Measurements from ENCODE around the gene PRKCH. TPM values are rescaled to one million over a fixed set of nuclear protein-coding genes. Genes with fewer than 3 reads are reported as not detected.

Gene PRKCH
- total RNA-seq, 1 donor from 2014 or later, result 9.0 TPM

GRCh38 chr14:61335671-61336275 is 14.4 kb downstream of the PRKCH start:
- DNase-seq (ENCODE audit: low spot score in 2 of 2, unreplicated experiment in 2 of 2), result no peak
- no peaks in the 10 kb centered on the region for H3K9me3 Mint-ChIP-seq
- no peak overlapping the region for H3K27ac Mint-ChIP-seq
- no peak for TF ChIP-seq CTCF (IDR thresholded peaks at IDR 0.05; ENCODE audit: unreplicated experiment)
- H3K4me1 Mint-ChIP-seq, result peaks cover 29% of the 10 kb centered on the region
- peaks cover 12% of the 10 kb centered on the region for H3K27me3 Mint-ChIP-seq (ENCODE audit: low read depth)
- no peak overlapping the region for H3K4me3 Mint-ChIP-seq
- H3K36me3 Mint-ChIP-seq, result no peaks in the 10 kb centered on the region

- Mint-ChIP-seq H3K4me3 (no peak overlapping the region), H3K27ac (peak overlapping the region; percentile 78), H3K27me3 (ENCODE audit: low read depth) (peaks cover 12% of the 10 kb centered on the region)
These were observed 16.5 kb downstream of the PRKCH start for GRCh38 chr14:61337893-61338292.

GRCh38 chr14:61338457-61338856 is 17.1 kb downstream of the PRKCH start:
- no peak for DNase-seq (ENCODE audit: low spot score in 2 of 2, unreplicated experiment in 2 of 2)
- Mint-ChIP-seq H3K4me1 (peaks cover 16% of the 10 kb centered on the region), H3K36me3 (no peaks in the 10 kb centered on the region), H3K4me3 (no peak overlapping the region), H3K9me3 (no peaks in the 10 kb centered on the region), H3K27ac (peak overlapping the region; percentile 78), H3K27me3 (ENCODE audit: low read depth) (peaks cover 12% of the 10 kb centered on the region)
- TF ChIP-seq CTCF (IDR thresholded peaks at IDR 0.05; ENCODE audit: unreplicated experiment), result no peak

More at GRCh38 chr14:61337893-61338292, 16.5 kb downstream of the PRKCH start:
- TF ChIP-seq CTCF (IDR thresholded peaks at IDR 0.05; ENCODE audit: unreplicated experiment), result no peak
- Mint-ChIP-seq H3K4me1 (peaks cover 16% of the 10 kb centered on the region), H3K36me3 (no peaks in the 10 kb centered on the region), H3K9me3 (no peaks in the 10 kb centered on the region)
- DNase-seq (ENCODE audit: low spot score in 2 of 2, unreplicated experiment in 2 of 2), result no peak

- Mint-ChIP-seq H3K27me3 (ENCODE audit: low read depth) (no peaks in the 10 kb centered on the region), H3K36me3 (no peaks in the 10 kb centered on the region), H3K27ac (no peak overlapping the region), H3K4me1 (peaks cover 13% of the 10 kb centered on the region), H3K4me3 (no peak overlapping the region), H3K9me3 (no peaks in the 10 kb centered on the region)
- TF ChIP-seq CTCF (IDR thresholded peaks at IDR 0.05; ENCODE audit: unreplicated experiment), result no peak
- no peak for DNase-seq (ENCODE audit: low spot score in 2 of 2, unreplicated experiment in 2 of 2)
These were observed 20.2 kb downstream of the PRKCH start for GRCh38 chr14:61341275-61342206.

GRCh38 chr14:61342486-61342885 is 21.1 kb downstream of the PRKCH start:
- Mint-ChIP-seq H3K27ac (no peak overlapping the region), H3K27me3 (ENCODE audit: low read depth) (no peaks in the 10 kb centered on the region), H3K4me1 (peaks cover 21% of the 10 kb centered on the region), H3K4me3 (no peak overlapping the region), H3K36me3 (no peaks in the 10 kb centered on the region), H3K9me3 (no peaks in the 10 kb centered on the region)
- no peak for DNase-seq (ENCODE audit: low spot score in 2 of 2, unreplicated experiment in 2 of 2)
- no peak for TF ChIP-seq CTCF (IDR thresholded peaks at IDR 0.05; ENCODE audit: unreplicated experiment)
